ENCODE results near the gene SPATS2L. TPM values are rescaled to one million over a fixed set of nuclear protein-coding genes. Genes with fewer than 3 reads are reported as not detected.

SPATS2L gene
- total and polyA plus RNA-seq, 5 donors from 2014 or later: 9.9 to 20.9 (median 19.2) TPM

DNA sequence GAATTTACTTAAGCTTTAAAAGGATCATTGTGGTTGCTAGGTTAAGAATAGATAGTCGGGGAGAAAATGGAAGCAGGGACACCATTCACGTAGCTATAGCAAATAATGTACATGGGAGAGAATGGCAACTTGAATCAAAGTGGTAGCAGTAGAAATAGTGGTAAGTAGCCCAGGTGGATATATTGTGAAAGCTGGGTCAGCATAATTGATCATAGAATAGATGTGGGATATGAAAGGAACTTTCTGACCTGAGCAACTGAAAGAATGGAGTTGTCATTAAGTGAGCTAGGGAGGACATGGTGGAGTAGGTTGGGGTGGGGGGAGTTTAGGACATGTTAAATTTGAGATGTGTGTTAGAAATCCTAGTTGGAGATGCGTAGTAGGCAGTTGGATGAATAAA is 221.7 kb downstream of the SPATS2L start:
- Histone ChIP-seq H3K4me3 (ENCODE audit: low read depth, low read length) (no peak overlapping the region), H3K36me3 (ENCODE audit: control insufficient read depth, insufficient read depth, low read length) (peaks cover 1% of the 10 kb centered on the region), H3K4me1 (ENCODE audit: control insufficient read depth, insufficient read depth, low read length, poor library complexity, severe bottlenecking) (peaks cover 8% of the 10 kb centered on the region), H3K27me3 (ENCODE audit: control insufficient read depth, insufficient read depth, low read length) (no peaks in the 10 kb centered on the region), H3K9me3 (ENCODE audit: control insufficient read depth in 2 of 2, low read length in 2 of 2) (no peaks in the 10 kb centered on the region), H3K27ac (ENCODE audit: insufficient read depth, low read length, poor library complexity, severe bottlenecking) (no peak overlapping the region)
- Mint-ChIP-seq H3K27ac (no peak overlapping the region), H3K27me3 (peaks cover 6% of the 10 kb centered on the region), H3K4me1 (peaks cover 5 to 18% (median 13%) of the 10 kb centered on the region in 4 donors), H3K9me3 (no peaks in the 10 kb centered on the region), H3K4me3 (peak overlapping the region in 1 of 4 donors; percentile 16), H3K36me3 (no peaks in the 10 kb centered on the region)
- ATAC-seq (ENCODE audit: low read depth in 2 of 2): no peak
- DNase-seq: no peak

Other genes starting within 250 kb of the SPATS2L start
- gene KCTD18, start 203.4 kb downstream of the SPATS2L start, total RNA-seq: 18.2 TPM
- gene KCTD18, start 203.4 kb downstream of the SPATS2L start, polyA plus RNA-seq: 10 to 100 TPM; 15.4 to 18.9 (median 17.2) TPM
- 4.2 TPM for gene SGO2, start 219.5 kb downstream of the SPATS2L start, total RNA-seq
- 1 to 10 TPM; 2.3 to 4.9 (median 2.8) TPM for gene SGO2, start 219.5 kb downstream of the SPATS2L start, polyA plus RNA-seq